Transverse colon (tissue), 4 donors: ENCODE data around the gene SCG3. TPM values are rescaled to one million over a fixed set of nuclear protein-coding genes. Genes with fewer than 3 reads are reported as not detected.

Source experiments
- DNase-seq: peaks from one replicate; pipeline ENCODE4 v3.0.0-alpha.2; 2019
- H3K27ac ChIP-seq, 4 donors: fragments of 200-600 bp; sonication (generic); 2 replicates each; pipeline ENCODE4 v1.5.1; 2016 to 2018; ENCODE audit warnings: inconsistent platforms in 4 of 4
- H3K27me3 ChIP-seq: fragments of 200-600 bp; sonication (generic); 2 replicates; pipeline ENCODE4 v1.5.1; 2017; ENCODE audit warnings: inconsistent platforms
- H3K36me3 ChIP-seq, 4 donors: fragments of 200-600 bp; sonication (generic); 2 replicates each; pipeline ENCODE4 v1.5.1; 2017 to 2019; ENCODE audit warnings: inconsistent platforms in 4 of 4
- H3K4me1 ChIP-seq, 4 donors: fragments of 200-600 bp; sonication (generic); 2 replicates each; pipeline ENCODE4 v1.5.1; 2017 to 2020; ENCODE audit warnings: inconsistent platforms in 4 of 4
- H3K4me3 ChIP-seq, 4 donors: fragments of 200-600 bp; sonication (generic); 1 replicate in 1 of 4; 2 replicates in 3 of 4; pipeline versions ENCODE4 v1.5.1 to v1.6.1; 2017 to 2019; ENCODE audit warnings: inconsistent platforms in 4 of 4
- H3K9me3 ChIP-seq, 2 donors: fragments of 200-600 bp; sonication (generic); 2 replicates each; pipeline ENCODE4 v1.5.1; 2017 to 2019; ENCODE audit warnings: inconsistent platforms in 2 of 2
- EP300 ChIP-seq: sonication (generic); formaldehyde crosslinking; IDR thresholded peaks from one replicate; pipeline ENCODE4 v1.6.1; 2017; ENCODE audit warnings: antibody characterized with exemption, low read depth
- POLR2A ChIP-seq: fragments of 450-650 bp; IDR thresholded peaks from one replicate; pipeline ENCODE4 v1.6.1; 2016; ENCODE audit warnings: antibody characterized with exemption, mild to moderate bottlenecking, moderate library complexity
- POLR2AphosphoS5 ChIP-seq, 3 donors: sonication (generic); formaldehyde crosslinking; IDR thresholded peaks; one replicate each; pipeline ENCODE4 v1.6.1; 2016; ENCODE audit warnings: antibody characterized with exemption in 3 of 3
- WGBS, 2 donors: methylation state at CpG; one replicate each; pipeline ENCODE4 v1.1.5; 2018; ENCODE audit warnings: low coverage in 1 of 2; 5-methylcytosine and 5-hydroxymethylcytosine counted together
- in situ Hi-C, 4 donors: fragments of 200-750 bp; cut with MboI; loops; one replicate each; pipeline versions ENCODE4 v1.15.0 to v1.15.1; 2017; ENCODE audit warnings: low sequenced_read_pairs in 3 of 4, low pct_ligation_motif_present in 1 of 4, low pct_unique_long_range_greater_than_20kb in 1 of 4
- intact Hi-C: fragments of 100-400 bp; cut with DNase I; formaldehyde crosslinking; loops from one replicate; pipeline ENCODE4 v1.15.1; 2023; ENCODE audit warnings: low total_unique reads
- total RNA-seq, 4 donors: library from RNA; depleted of rRNA; stranded (reverse); fragments of >200 nt; gene quantifications; one replicate each; pipeline ENCODE4 v1.1.0, GENCODE V29; 2016
- TF ChIP-seq, protein P1 (sequence below), 5 experiments: fragments of 200-600 bp in 3 of 5; fragments of 450-650 bp in 2 of 5; sonication (generic) in 3 of 5; IDR thresholded peaks; 1 replicate in 2 of 5; 2 replicates in 3 of 5; pipeline ENCODE4 v1.5.1; 2016 to 2017; ENCODE audit warnings: antibody characterized with exemption in 5 of 5, inconsistent platforms in 3 of 5, mild to moderate bottlenecking in 2 of 5, moderate library complexity in 1 of 5

The SCG3 gene
- total RNA-seq, 4 donors from 2014 or later, result 0.55 to 3.6 (median 0.95) TPM; not detected in 1

DNA sequence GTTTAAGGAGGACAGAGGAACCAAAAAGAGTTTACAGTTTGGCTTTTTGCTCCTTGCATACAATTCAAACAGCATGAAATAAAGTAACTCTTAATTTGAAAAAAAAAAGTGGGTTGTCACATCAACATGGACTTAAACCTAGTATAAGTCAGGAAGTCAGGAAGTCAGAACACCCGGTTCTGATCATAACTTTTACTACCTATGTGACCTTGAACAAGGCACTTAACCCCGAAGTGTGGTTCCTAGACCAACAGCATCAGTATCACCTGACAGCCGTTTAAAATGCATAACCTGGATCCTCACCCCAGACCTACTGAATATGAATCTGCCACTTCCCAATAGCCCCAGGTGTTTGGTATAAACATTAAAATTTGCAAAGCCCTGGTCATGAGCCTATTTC lies 37.4 kb downstream of the SCG3 start:
- WGBS, 2 donors, result 14 to 50% methylated on average over 1 to 3 of the region's 3 CpGs
- Histone ChIP-seq H3K9me3 (no peaks in the 10 kb centered on the region), H3K27ac (no peak overlapping the region), H3K4me1 (peaks cover 0 to 4% (median 0%) of the 10 kb centered on the region in 4 donors), H3K27me3 (no peaks in the 10 kb centered on the region), H3K4me3 (no peak overlapping the region), H3K36me3 (no peaks in the 10 kb centered on the region)
- DNase-seq, result no peak
- no peak for TF ChIP-seq POLR2AphosphoS5 (IDR thresholded peaks at IDR 0.05)
- intact Hi-C loops (no loop called here), in situ Hi-C loops (no loop called here)

DNA sequence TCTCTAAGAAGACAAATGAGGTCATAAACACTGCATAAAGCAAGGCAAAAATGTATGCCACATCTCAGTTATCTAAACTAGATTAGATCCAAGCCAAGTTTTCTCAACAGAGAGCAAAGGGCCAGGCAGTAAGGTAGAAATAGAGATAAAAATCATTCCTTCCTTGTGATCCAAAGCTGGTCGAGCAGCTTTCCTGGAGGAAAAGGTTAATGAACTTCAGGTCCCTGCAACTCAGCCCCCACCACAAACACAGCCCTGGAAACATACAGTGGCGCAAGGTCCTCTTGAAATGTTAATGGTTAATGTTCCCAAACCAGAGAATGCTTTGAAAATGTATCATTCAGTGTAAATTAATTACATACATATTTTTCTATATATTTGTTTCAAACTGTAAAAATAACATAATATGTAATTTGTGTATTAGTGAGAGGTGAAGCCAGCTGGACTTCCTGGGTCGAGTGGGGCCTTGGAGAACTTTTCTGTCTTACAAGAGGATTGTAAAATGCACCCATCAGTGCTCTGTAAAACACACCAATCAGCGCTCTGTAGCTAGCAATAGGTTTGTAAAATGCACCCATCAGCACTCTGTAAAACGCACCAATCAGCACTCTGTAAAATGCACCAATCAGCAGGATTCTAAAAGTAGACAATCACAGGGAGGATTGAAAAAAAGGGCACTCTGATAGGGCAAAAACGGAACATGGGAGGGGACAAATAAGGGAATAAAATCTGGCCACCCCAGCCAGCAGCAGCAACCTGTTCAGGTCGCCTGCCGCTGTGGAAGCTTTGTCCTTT lies 39.1 kb downstream of the SCG3 start:
- no peaks in the 10 kb centered on the region for H3K9me3 ChIP-seq
- in situ Hi-C loops, result no loop called here
- intact Hi-C loops, result no loop called here
- no peak overlapping the region for H3K4me3 ChIP-seq
- H3K27me3 ChIP-seq, result no peaks in the 10 kb centered on the region
- no peak for TF ChIP-seq EP300
- no peak for TF ChIP-seq POLR2AphosphoS5 (IDR thresholded peaks at IDR 0.05)
- TF ChIP-seq, protein P1, sequence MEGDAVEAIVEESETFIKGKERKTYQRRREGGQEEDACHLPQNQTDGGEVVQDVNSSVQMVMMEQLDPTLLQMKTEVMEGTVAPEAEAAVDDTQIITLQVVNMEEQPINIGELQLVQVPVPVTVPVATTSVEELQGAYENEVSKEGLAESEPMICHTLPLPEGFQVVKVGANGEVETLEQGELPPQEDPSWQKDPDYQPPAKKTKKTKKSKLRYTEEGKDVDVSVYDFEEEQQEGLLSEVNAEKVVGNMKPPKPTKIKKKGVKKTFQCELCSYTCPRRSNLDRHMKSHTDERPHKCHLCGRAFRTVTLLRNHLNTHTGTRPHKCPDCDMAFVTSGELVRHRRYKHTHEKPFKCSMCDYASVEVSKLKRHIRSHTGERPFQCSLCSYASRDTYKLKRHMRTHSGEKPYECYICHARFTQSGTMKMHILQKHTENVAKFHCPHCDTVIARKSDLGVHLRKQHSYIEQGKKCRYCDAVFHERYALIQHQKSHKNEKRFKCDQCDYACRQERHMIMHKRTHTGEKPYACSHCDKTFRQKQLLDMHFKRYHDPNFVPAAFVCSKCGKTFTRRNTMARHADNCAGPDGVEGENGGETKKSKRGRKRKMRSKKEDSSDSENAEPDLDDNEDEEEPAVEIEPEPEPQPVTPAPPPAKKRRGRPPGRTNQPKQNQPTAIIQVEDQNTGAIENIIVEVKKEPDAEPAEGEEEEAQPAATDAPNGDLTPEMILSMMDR (IDR thresholded peaks at IDR 0.05), result no peak
- no peak for TF ChIP-seq POLR2A
- H3K27ac ChIP-seq, result peak overlapping the region in 1 of 4 donors; percentile 31
- DNase-seq, result no peak
- 71 to 77% methylated on average over 6 to 8 of the region's 8 CpGs for WGBS, 2 donors
- peaks cover 0 to 20% (median 3%) of the 10 kb centered on the region in 4 donors for H3K4me1 ChIP-seq
- H3K36me3 ChIP-seq, result no peaks in the 10 kb centered on the region

DNA sequence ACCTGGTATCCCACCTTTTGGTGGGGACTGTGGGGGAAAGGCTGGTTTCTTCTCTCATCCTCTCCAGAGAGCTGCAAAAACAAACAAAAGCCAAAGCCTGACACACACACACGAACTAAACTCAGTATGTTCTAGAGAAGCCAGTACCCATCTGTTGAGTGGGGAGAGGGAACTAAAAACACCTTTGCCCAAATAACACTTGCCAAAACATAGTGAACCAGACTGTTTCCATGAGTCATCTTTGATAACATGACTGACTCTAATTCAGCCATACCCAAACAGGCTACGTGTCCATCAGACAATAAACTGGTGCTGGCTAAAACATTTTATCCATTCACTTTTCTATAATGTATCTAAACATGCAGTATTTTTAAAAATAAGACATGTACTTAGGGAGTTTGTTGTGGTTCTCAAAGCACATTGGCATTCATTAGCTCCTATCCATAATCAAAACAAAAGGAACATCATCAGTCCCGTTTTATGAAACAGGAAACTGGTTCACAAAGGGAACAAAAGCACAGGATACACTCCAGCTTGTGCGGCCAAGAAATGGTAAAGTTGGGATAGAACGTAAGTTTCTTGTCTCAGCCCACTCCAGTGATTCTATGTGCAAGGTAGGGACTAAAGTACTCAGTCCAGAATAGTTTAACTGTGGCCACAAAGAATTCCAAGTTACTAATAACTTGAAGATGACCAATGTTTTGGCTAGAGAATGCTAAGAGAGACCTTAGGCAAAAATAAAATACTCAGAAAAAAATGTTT lies 40.1 kb downstream of the SCG3 start:
- no peaks in the 10 kb centered on the region for H3K36me3 ChIP-seq
- in situ Hi-C loops (no loop called here), intact Hi-C loops (no loop called here)
- no peak for DNase-seq
- H3K27ac ChIP-seq, result peak overlapping the region in 1 of 4 donors; percentile 31
- no peaks in the 10 kb centered on the region for H3K27me3 ChIP-seq
- no peaks in the 10 kb centered on the region for H3K9me3 ChIP-seq
- peaks cover under 1 to 30% (median 9%) of the 10 kb centered on the region in 4 donors for H3K4me1 ChIP-seq
- H3K4me3 ChIP-seq, result no peak overlapping the region
- WGBS, 2 donors, result 79 to 84% methylated on average over 4 to 5 of the region's 5 CpGs
- TF ChIP-seq POLR2A, result no peak

DNA sequence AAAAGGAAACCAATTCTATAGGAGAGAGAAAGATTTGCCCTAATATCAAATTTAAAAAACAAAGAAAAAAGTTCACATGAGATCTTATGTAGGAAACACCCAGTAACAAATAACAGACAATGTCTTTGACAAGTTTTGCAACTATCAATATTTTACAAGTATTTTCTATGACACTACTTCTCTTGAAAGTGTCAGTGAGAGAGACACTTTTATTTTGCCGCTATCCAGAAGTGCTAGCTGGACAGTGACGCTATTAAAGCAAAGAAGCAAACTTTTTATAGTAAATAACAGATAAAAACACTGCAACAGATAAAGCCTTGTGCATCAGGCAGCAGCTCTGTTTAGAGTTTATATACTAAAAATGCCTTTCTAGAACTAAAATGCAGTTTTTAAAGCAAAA lies 42.9 kb downstream of the SCG3 start:
- peak overlapping the region in 3 of 4 donors; percentile 10 to 69 (median 15) for H3K27ac ChIP-seq
- in situ Hi-C loops, result no loop called here
- H3K9me3 ChIP-seq, result no peaks in the 10 kb centered on the region
- TF ChIP-seq EP300, result no peak
- TF ChIP-seq POLR2AphosphoS5 (IDR thresholded peaks at IDR 0.05), result peak; percentile 50 to 84 (median 76)
- no peaks in the 10 kb centered on the region for H3K36me3 ChIP-seq
- intact Hi-C loops, result no loop called here
- DNase-seq, result no peak
- H3K27me3 ChIP-seq, result no peaks in the 10 kb centered on the region
- no peak overlapping the region for H3K4me3 ChIP-seq
- 78 to 88% methylated on average over 2 of the region's 2 CpGs for WGBS, 2 donors
- H3K4me1 ChIP-seq, result peaks cover 4 to 38% (median 16%) of the 10 kb centered on the region in 4 donors

DNA sequence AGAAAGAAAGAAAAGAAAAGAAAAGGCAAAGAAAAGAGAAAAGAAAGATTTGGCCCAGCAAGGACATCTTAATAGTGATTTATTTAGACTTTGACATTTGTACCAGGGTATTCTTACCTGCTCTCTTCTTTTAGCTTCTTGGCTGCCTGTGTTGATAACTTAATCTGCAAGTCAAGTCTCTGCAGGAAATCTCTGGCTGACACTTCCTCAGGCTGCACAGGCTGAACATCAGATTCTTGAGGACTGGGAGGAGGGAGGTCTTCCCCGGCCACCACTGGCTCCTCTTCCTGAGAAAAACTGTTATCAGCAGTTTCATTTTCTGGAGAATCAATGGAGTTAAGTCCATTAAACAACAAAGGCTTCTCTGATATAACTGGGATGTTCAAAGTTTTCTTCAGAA lies 43.4 kb downstream of the SCG3 start:
- peaks cover 4 to 38% (median 16%) of the 10 kb centered on the region in 4 donors for H3K4me1 ChIP-seq
- no peaks in the 10 kb centered on the region for H3K9me3 ChIP-seq
- H3K4me3 ChIP-seq, result no peak overlapping the region
- TF ChIP-seq POLR2AphosphoS5 (IDR thresholded peaks at IDR 0.05) (no peak), EP300 (no peak), POLR2A (no peak)
- TF ChIP-seq, protein P1 (IDR thresholded peaks at IDR 0.05), result no peak
- H3K27ac ChIP-seq, result peak overlapping the region in 3 of 4 donors; percentile 10 to 69 (median 15)
- no peak for DNase-seq
- H3K27me3 ChIP-seq, result no peaks in the 10 kb centered on the region
- H3K36me3 ChIP-seq, result no peaks in the 10 kb centered on the region
- WGBS, 2 donors, result 0 to 55% methylated on average over 1 of the region's 1 CpG
- intact Hi-C loops (no loop called here), in situ Hi-C loops (no loop called here)
